GM19240 (cell line): Measurements from ENCODE around the gene RBFOX2.
"Not testable (repeated sequence)": the region's sequence is repeated elsewhere in the genome, so short reads cannot be mapped to it uniquely, and the experiment has no call there.

Source experiments
- DNase-seq: peaks from one replicate; pipeline ENCODE4 v3.0.0; 2011; ENCODE audit warnings: low spot score; ENCODE audit not compliant: insufficient read length

RBFOX2 gene

GRCh38 chr22:35834061-35834460, 194.6 kb downstream of the RBFOX2 start:
- DNase-seq: no peak

GRCh38 chr22:35830305-35830704, 198.3 kb downstream of the RBFOX2 start:
- no peak for DNase-seq

GRCh38 chr22:35824256-35824655, 204.4 kb downstream of the RBFOX2 start:
- DNase-seq: no peak

- DNase-seq: no peak
These were observed 207.0 kb downstream of the RBFOX2 start for GRCh38 chr22:35821654-35822053.

- DNase-seq: no peak
These were observed 209.2 kb downstream of the RBFOX2 start for GRCh38 chr22:35819421-35819820.

- DNase-seq: no peak
These were observed 209.7 kb downstream of the RBFOX2 start for GRCh38 chr22:35818897-35819296.

GRCh38 chr22:35812600-35812999, 216.0 kb downstream of the RBFOX2 start:
- no peak for DNase-seq

GRCh38 chr22:35811670-35812069, 217.0 kb downstream of the RBFOX2 start:
- no peak for DNase-seq

GRCh38 chr22:35809816-35810215, 218.8 kb downstream of the RBFOX2 start:
- no peak for DNase-seq

- no peak for DNase-seq
These were observed 220.2 kb downstream of the RBFOX2 start for GRCh38 chr22:35808377-35808776.

- not testable (repeated sequence) for DNase-seq
These were observed 222.0 kb downstream of the RBFOX2 start for GRCh38 chr22:35806668-35807067.

GRCh38 chr22:35805466-35805865, 223.2 kb downstream of the RBFOX2 start:
- DNase-seq: no peak

GRCh38 chr22:35804421-35804820, 224.2 kb downstream of the RBFOX2 start:
- no peak for DNase-seq

- DNase-seq: no peak
These were observed 225.7 kb downstream of the RBFOX2 start for GRCh38 chr22:35802885-35803284.

- not testable (repeated sequence) for DNase-seq
These were observed 227.3 kb downstream of the RBFOX2 start for GRCh38 chr22:35801301-35801700.

GRCh38 chr22:35799150-35799549, 229.5 kb downstream of the RBFOX2 start:
- no peak for DNase-seq

GRCh38 chr22:35797411-35797810, 231.2 kb downstream of the RBFOX2 start:
- no peak for DNase-seq

GRCh38 chr22:35795476-35795875, 233.1 kb downstream of the RBFOX2 start:
- DNase-seq: no peak

GRCh38 chr22:35792506-35792905, 236.1 kb downstream of the RBFOX2 start:
- no peak for DNase-seq

- DNase-seq: not testable (repeated sequence)
These were observed 236.8 kb downstream of the RBFOX2 start for GRCh38 chr22:35791788-35792187.

GRCh38 chr22:35785181-35785923, 243.3 kb downstream of the RBFOX2 start:
- DNase-seq: no peak

GRCh38 chr22:35784633-35785032, 244.0 kb downstream of the RBFOX2 start:
- DNase-seq: no peak

GRCh38 chr22:35783943-35784614, 244.5 kb downstream of the RBFOX2 start:
- DNase-seq: no peak
